Measurements from ENCODE around the gene NRGN. TPM values are rescaled to one million over a fixed set of nuclear protein-coding genes. Genes with fewer than 3 reads are reported as not detected.

The NRGN gene
- total and polyA plus RNA-seq, 2 experiments from 2014 or later = 1.2 TPM; not detected in 1

DNA sequence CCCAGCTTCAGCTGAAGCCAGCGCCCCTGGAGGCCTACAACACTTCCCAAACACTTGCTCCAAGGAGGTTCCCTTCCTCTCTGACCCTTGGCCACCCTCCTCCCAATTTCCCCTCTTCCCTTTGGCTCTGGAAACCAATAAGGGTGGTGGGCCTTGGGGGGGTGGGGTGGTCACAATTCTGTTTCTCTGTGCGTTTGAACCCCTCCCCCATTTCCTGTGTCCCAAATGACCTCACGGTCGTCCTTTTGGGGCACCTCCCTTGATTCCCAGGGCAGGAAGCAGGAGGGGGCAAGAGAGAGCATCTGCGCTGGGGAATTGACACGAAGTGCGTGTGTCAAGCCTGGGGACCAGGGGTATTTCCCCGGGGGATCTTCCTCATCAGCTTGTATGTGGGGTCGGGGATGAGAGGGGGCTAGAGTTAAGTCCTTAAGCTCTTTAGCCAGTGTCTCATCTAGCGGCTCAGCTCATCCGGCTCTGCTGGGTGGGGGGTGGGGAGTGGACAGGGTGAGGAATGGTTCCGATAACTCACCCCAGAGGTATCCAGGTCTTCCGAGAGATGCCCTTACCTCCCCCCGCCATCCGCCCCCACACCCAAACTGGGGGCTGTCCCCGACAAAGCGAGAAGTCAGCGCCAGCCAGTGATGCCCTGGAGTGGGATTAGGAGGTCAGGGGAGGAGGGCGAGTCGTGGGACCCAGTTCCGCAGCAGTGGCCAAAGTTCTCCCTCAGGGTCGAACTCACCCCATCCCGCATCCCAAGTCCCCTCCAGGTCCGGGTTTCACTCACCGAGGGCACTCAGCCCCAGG lies 21.8 kb downstream of the NRGN start:
- Histone ChIP-seq H3K9me2 (replicated peaks; ENCODE audit: insufficient read depth) (no peaks in the 10 kb centered on the region), H4K20me1 (ENCODE audit: insufficient read depth, poor library complexity, severe bottlenecking) (peaks cover 28% of the 10 kb centered on the region), H3K9me3 (ENCODE audit: low read depth) (no peaks in the 10 kb centered on the region), H3K4me1 (ENCODE audit: insufficient read depth) (peaks cover 30% of the 10 kb centered on the region), H3K79me2 (no peaks in the 10 kb centered on the region), H3K36me3 (replicated peaks; ENCODE audit: insufficient read depth, low read depth) (no peaks in the 10 kb centered on the region), H3K4me3 (peak overlapping the region; percentile 64), H3K4me2 (peak overlapping the region; percentile 100), H2AFZ (no peak overlapping the region), H3K27me3 (peaks cover 58% of the 10 kb centered on the region), H3K27ac (no peak overlapping the region)
- TF ChIP-seq EZH2 (IDR thresholded peaks at IDR 0.05; ENCODE audit: borderline replicate concordance) (no peak), EZH2phosphoT487 (IDR thresholded peaks at IDR 0.05; ENCODE audit: low read depth, severe bottlenecking, unreplicated experiment) (no peak)
- TF ChIP-seq, protein P1, sequence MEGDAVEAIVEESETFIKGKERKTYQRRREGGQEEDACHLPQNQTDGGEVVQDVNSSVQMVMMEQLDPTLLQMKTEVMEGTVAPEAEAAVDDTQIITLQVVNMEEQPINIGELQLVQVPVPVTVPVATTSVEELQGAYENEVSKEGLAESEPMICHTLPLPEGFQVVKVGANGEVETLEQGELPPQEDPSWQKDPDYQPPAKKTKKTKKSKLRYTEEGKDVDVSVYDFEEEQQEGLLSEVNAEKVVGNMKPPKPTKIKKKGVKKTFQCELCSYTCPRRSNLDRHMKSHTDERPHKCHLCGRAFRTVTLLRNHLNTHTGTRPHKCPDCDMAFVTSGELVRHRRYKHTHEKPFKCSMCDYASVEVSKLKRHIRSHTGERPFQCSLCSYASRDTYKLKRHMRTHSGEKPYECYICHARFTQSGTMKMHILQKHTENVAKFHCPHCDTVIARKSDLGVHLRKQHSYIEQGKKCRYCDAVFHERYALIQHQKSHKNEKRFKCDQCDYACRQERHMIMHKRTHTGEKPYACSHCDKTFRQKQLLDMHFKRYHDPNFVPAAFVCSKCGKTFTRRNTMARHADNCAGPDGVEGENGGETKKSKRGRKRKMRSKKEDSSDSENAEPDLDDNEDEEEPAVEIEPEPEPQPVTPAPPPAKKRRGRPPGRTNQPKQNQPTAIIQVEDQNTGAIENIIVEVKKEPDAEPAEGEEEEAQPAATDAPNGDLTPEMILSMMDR (IDR thresholded peaks at IDR 0.05; ENCODE audit: poor library complexity) = no peak
- no peak for DNase-seq (ENCODE audit: low spot score)
- 12% methylated on average over 19 of the region's 25 CpGs for WGBS (ENCODE audit: low lambda C conversion rate, missing lambda C conversion rate)

DNA sequence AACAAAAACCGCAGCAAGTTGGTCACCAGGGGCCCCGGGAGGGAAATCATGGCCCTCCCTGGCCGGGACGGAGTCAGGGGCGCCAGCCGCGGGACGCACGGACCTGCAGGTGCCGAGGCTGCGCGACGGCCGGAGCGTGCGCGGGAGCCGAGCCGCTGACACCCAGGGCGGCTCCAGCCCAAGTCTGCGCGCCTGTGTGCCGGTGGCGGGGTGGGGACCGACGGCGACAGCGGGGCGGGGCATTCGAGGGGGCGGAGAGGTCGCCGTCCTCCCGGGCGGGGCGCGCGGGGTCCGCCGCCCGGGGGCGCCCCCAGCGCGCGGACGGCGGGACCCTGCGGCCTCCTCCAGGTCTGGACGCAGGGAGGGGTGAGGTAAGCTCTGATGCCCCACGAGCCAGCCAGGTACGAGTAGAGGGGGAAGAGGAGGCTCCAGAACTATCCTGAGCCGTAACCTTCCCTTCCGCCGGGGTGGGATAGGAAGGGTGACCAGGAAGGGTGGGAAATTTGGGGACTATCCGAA lies 22.4 kb downstream of the NRGN start, which contains the start of gene ESAM:
TSS of gene ESAM (minus strand) at position 186 of the 519 bp plus-strand sequence. CDS start at position 50, 136 bp downstream.
- 1% methylated on average over 25 of the region's 55 CpGs for WGBS (ENCODE audit: low lambda C conversion rate, missing lambda C conversion rate)
- TF ChIP-seq, protein P1 (IDR thresholded peaks at IDR 0.05; ENCODE audit: poor library complexity) = no peak
- TF ChIP-seq EZH2phosphoT487 (IDR thresholded peaks at IDR 0.05; ENCODE audit: low read depth, severe bottlenecking, unreplicated experiment) = peak; percentile 72
- no peak for TF ChIP-seq EZH2 (IDR thresholded peaks at IDR 0.05; ENCODE audit: borderline replicate concordance)
- H2AFZ ChIP-seq = peak within 1 kb of the TSS; percentile 35
- H3K9me2 ChIP-seq (replicated peaks; ENCODE audit: insufficient read depth) = no peaks in the 10 kb centered on the region
- H3K27ac ChIP-seq = no peak within 1 kb of the TSS
- H4K20me1 ChIP-seq (ENCODE audit: insufficient read depth, poor library complexity, severe bottlenecking) = peaks cover 28% of the 10 kb centered on the region
- peak within 1 kb of the TSS; percentile 64 for H3K4me3 ChIP-seq
- H3K4me1 ChIP-seq (ENCODE audit: insufficient read depth) = peaks cover 30% of the 10 kb centered on the region
- no peaks in the 10 kb centered on the region for H3K9me3 ChIP-seq (ENCODE audit: low read depth)
- H3K4me2 ChIP-seq = peak within 1 kb of the TSS; percentile 100
- no peaks in the 10 kb centered on the region for H3K36me3 ChIP-seq (replicated peaks; ENCODE audit: insufficient read depth, low read depth)
- H3K79me2 ChIP-seq = no peaks in the 10 kb centered on the region
- DNase-seq (ENCODE audit: low spot score) = peak; percentile 62
- peaks cover 51% of the 10 kb centered on the region for H3K27me3 ChIP-seq

GRCh38 chr11:124762624-124763155 lies 22.9 kb downstream of the NRGN start:
- DNase-seq (ENCODE audit: low spot score) = no peak
- Histone ChIP-seq H3K4me2 (peak overlapping the region; percentile 100), H3K79me2 (no peaks in the 10 kb centered on the region), H3K9me3 (ENCODE audit: low read depth) (no peaks in the 10 kb centered on the region), H3K27ac (no peak overlapping the region), H3K4me1 (ENCODE audit: insufficient read depth) (peaks cover 30% of the 10 kb centered on the region), H2AFZ (peak overlapping the region; percentile 35), H3K36me3 (replicated peaks; ENCODE audit: insufficient read depth, low read depth) (no peaks in the 10 kb centered on the region), H3K4me3 (peak overlapping the region; percentile 64), H3K9me2 (replicated peaks; ENCODE audit: insufficient read depth) (no peaks in the 10 kb centered on the region), H4K20me1 (ENCODE audit: insufficient read depth, poor library complexity, severe bottlenecking) (peaks cover 28% of the 10 kb centered on the region), H3K27me3 (peaks cover 48% of the 10 kb centered on the region)
- WGBS (ENCODE audit: low lambda C conversion rate, missing lambda C conversion rate) = 3% methylated on average over 44 of the region's 45 CpGs
- TF ChIP-seq EZH2 (IDR thresholded peaks at IDR 0.05; ENCODE audit: borderline replicate concordance) (peak; percentile 68), EZH2phosphoT487 (IDR thresholded peaks at IDR 0.05; ENCODE audit: low read depth, severe bottlenecking, unreplicated experiment) (no peak)
- TF ChIP-seq, protein P1 (IDR thresholded peaks at IDR 0.05; ENCODE audit: poor library complexity) = no peak
